ENCODE data around the gene LRRC59. TPM values are rescaled to one million over a fixed set of nuclear protein-coding genes. Genes with fewer than 3 reads are reported as not detected.

LRRC59 gene
- total and polyA plus RNA-seq, 2 of the 13 experiments (the other 11 are each of a cell fraction or from before 2014, with no cell fraction given) = 87.3 to 222 TPM

DNA sequence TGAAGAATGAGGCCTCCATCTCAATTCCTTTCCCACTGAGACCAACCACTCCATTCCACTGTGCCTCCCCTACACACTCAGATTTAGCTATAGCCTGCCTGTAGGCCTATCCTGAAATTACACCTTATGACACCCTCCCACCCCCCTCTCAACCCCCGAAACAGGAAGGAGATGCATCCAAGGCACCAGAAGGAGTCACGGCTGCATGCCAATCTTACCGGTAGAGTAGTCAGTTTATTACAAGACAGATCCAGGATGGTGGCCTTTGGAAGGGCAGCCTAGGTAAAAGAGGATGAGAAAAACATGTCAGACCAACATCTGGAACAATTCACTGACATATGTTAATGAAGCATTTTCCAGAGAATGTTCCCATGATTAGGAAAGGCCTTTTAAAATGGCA is 2.6 kb downstream of the LRRC59 start:
- Histone ChIP-seq H3K9me3 (ENCODE audit: low read length) (peaks cover 4% of the 10 kb centered on the region; the same call in 1 of the 2 replicates), H3K4me3 (replicated peaks in 1 of 3; ENCODE audit: insufficient read depth in 1 of 3, low read depth in 2 of 3, low read length in 3 of 3) (no peak overlapping the region), H3K36me3 (replicated peaks in 1 of 2; ENCODE audit: control insufficient read depth in 1 of 2, insufficient read depth in 2 of 2, low read length in 2 of 2) (peaks cover 35 to 50% of the 10 kb centered on the region in 2 experiments), H2AFZ (ENCODE audit: low read length) (no peak overlapping the region), H3K79me2 (ENCODE audit: insufficient read depth, low read length) (peaks cover 47% of the 10 kb centered on the region), H3K27ac (ENCODE audit: extremely low read length, insufficient read depth, low read length) (no peak overlapping the region), H3K9ac (ENCODE audit: insufficient read depth, low read depth, low read length) (0 out of 2 replicates have a peak overlapping the region, but pooled peaks have one; percentile 9), H4K20me1 (ENCODE audit: insufficient read depth, low read length) (peaks cover 15% of the 10 kb centered on the region; the same call in 1 of the 2 replicates), H3K4me1 (ENCODE audit: insufficient read depth, low read length) (peaks cover 27% of the 10 kb centered on the region), H3K4me2 (ENCODE audit: low read depth, low read length) (peak overlapping the region; percentile 95), H3K27me3 (ENCODE audit: control insufficient read depth in 1 of 2, insufficient read depth in 2 of 2, low read length in 2 of 2) (peaks cover 0 to 3% of the 10 kb centered on the region in 2 experiments; a peak in 1 of 5 replicates)
- 81% methylated on average over 3 of the region's 3 CpGs for whole genome bisulfite sequencing (ENCODE audit: low lambda C conversion rate)
- FAIRE-seq = peak; percentile 37
- intact Hi-C loops (cut with micrococcal nuclease; ENCODE audit: unreplicated experiment) = no loop called here
- ChIA-PET CTCF (ENCODE audit: low intra/inter-chr PET ratio, low total read pairs) (no interaction called here), POLR2A (no interaction called here)
- no peak for ATAC-seq
- BruUV-seq (replicated peaks) = no TSS peak
- no peak for DNase-seq (ENCODE audit: low spot score)
- in situ Hi-C loops (cut with HindIII; ENCODE audit: extremely low pct_ligation_motif_present, low pct_unique_long_range_greater_than_20kb) = loop anchor here (5.0 kb wide), 1 partner anchor 83 kb away; the partner anchor contains the start of gene RSAD1
- TF ChIP-seq ZNF354B (CRISPR knock-in tag; IDR thresholded peaks at IDR 0.05) = no peak
- no peak for TF ChIP-seq MAZ (IDR thresholded peaks at IDR 0.05; ENCODE audit: borderline replicate concordance, low read depth, low read length)
- no peak for TF ChIP-seq MAZ (CRISPR knock-in tag; IDR thresholded peaks at IDR 0.05; ENCODE audit: low read depth)
- TF ChIP-seq THAP11 (CRISPR knock-in tag; IDR thresholded peaks at IDR 0.05) = no peak
- TF ChIP-seq NR2F6 (IDR thresholded peaks at IDR 0.05) = no peak
- TF ChIP-seq NR2F6 (CRISPR knock-in tag; IDR thresholded peaks at IDR 0.05) = no peak
- TF ChIP-seq STAG1 (CRISPR knock-in tag; IDR thresholded peaks at IDR 0.05) = no peak
- TF ChIP-seq, protein P1, sequence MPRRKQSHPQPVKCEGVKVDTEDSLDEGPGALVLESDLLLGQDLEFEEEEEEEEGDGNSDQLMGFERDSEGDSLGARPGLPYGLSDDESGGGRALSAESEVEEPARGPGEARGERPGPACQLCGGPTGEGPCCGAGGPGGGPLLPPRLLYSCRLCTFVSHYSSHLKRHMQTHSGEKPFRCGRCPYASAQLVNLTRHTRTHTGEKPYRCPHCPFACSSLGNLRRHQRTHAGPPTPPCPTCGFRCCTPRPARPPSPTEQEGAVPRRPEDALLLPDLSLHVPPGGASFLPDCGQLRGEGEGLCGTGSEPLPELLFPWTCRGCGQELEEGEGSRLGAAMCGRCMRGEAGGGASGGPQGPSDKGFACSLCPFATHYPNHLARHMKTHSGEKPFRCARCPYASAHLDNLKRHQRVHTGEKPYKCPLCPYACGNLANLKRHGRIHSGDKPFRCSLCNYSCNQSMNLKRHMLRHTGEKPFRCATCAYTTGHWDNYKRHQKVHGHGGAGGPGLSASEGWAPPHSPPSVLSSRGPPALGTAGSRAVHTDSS (CRISPR knock-in tag; conservative IDR thresholded peaks at IDR 0.05) = no peak
- TF ChIP-seq RELA (CRISPR knock-in tag; IDR thresholded peaks at IDR 0.05) = no peak
- no peak for TF ChIP-seq ZBTB4 (CRISPR knock-in tag; IDR thresholded peaks at IDR 0.05; ENCODE audit: borderline replicate concordance)

Data from HepG2 (cell line).